ENCODE data around the gene SERPINA4.
A peak's percentile ranks its signal among the peaks of the same experiment; 100 is the strongest.

SERPINA4 gene

DNA sequence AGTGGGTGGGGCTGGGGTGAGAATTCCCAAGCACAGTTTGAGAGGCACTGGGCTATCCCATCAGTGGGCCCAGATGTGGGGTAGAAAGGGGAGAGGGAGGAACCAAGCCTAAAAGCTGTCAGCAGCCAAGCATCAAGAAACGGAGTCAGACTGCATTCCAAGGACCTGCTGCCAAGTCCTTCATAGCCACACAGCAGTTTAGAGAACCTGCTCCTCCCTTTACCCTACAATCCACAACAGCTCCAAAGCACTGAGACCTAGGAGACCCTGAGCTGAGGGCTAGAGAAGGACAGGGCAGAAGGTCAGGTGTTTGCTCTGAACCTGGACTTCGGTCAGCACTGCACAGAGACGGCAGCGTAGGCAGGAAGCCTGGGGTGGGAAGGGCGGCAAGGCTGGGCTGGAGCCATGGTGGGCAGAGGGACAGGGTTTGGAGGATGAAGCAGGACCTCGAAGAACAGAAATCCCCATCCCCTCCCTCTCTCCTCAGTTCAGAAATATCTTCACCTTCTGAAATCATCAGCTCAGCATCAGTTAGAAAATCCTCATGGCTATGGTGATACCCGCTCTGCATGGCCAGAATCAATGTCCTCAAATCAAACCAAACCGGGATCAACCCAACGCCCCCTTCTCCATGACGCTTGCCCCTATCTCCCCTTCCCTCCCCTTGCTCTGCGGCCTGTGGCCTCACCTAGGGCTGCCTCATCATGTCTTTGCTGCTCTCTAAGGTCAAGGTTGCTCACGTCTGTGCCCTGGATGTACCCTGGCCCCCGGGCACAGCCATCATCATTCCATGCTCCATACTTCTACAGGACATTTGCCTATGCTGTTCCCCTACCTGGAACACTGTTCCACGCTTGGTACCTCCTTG, 12.9 kb upstream of the SERPINA4 start:
- no peak overlapping the region for H3K4me3 ChIP-seq (ENCODE audit: low read depth, low read length)
- no peak for TF ChIP-seq CTCF (IDR thresholded peaks at IDR 0.05; ENCODE audit: low read depth, low read length)

- no peak overlapping the region for H3K4me3 ChIP-seq (ENCODE audit: low read depth, low read length)
- peak; percentile 88 for TF ChIP-seq CTCF (IDR thresholded peaks at IDR 0.05; ENCODE audit: low read depth, low read length)
Measured at GRCh38 chr14:94548999-94549985, 11.9 kb upstream of the SERPINA4 start.

GRCh38 chr14:94550041-94550440, 11.2 kb upstream of the SERPINA4 start:
- TF ChIP-seq CTCF (IDR thresholded peaks at IDR 0.05; ENCODE audit: low read depth, low read length), result no peak
- no peak overlapping the region for H3K4me3 ChIP-seq (ENCODE audit: low read depth, low read length)

GRCh38 chr14:94555991-94556390, 5.3 kb upstream of the SERPINA4 start:
- H3K4me3 ChIP-seq (ENCODE audit: low read depth, low read length), result no peak overlapping the region
- no peak for TF ChIP-seq CTCF (IDR thresholded peaks at IDR 0.05; ENCODE audit: low read depth, low read length)

GRCh38 chr14:94557327-94557726, 3.9 kb upstream of the SERPINA4 start:
- no peak for TF ChIP-seq CTCF (IDR thresholded peaks at IDR 0.05; ENCODE audit: low read depth, low read length)

DNA sequence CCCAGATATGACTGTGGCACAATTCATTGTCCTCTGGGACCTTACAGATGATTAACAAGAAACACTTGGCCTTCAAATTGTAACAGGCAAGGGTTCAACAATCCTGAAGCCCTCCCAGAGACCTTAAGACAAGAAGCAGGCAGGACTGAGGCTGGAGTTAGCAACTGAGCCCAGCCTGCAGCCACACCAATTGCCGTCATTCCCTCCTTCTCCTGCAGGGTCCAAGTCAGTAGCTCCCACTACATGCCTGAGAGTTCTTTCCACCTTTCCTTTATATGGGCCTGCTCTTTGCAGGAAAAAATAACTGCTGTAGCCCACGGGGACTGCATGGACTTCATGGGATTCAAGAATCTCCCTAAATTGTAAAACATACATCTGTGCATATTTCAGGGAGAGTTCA, 2.4 kb upstream of the SERPINA4 start:
- H3K4me3 ChIP-seq (ENCODE audit: low read depth, low read length), result no peak overlapping the region
- TF ChIP-seq CTCF (IDR thresholded peaks at IDR 0.05; ENCODE audit: low read depth, low read length), result no peak

More at GRCh38 chr14:94557327-94557726, 3.9 kb upstream of the SERPINA4 start:
- H3K4me3 ChIP-seq (ENCODE audit: low read depth, low read length), result no peak overlapping the region

Data from WI38 (cell line).